Measurements from ENCODE around the gene RHEBL1.
A peak's percentile ranks its signal among the peaks of the same experiment; 100 is the strongest.

The RHEBL1 gene

DNA sequence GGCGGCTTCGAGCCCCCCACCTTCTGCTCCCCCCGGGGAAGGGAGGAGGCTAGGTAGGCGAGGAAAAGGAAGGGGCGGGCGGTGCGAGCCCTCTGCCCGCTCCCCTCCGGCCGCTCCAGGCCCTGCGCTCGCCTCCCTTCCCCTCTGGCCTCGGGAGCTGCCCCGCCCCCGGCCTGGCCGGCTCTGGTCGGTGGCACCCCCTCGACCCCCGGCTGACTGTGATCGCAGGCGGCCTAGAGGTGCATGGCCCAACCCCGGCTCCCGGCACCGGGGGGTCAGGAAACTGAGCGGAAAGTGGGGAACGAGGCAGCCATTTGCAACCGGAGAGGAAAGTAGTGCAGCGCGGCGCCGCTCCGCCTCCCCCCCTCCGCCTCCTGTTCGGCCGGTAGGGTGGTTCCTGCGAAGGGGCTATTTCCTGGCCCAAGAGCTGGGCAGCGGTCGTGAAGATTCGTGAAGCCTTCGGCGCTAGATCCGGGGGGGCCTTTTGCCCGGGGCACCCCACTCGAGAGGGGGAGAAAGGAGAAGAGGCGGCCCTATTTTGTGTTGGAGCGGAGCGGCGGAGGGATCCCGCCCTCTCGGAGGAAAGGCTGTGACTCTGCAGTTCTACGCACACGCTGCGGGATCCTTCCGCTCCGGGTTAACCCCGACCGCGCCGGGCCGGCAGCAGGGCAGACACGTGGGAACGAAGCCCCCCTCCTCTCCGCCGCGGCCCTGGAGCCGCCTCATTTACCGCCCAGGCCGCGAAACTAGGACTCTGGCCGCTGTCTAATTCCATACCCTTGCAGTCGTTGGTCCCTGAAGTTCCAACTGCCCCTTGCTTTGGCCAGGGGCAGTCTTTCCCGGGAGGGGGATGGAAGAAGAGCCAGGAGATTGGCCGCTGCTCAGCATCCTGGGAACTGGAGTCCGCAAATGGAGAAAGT lies 9.3 kb downstream of the RHEBL1 start, which contains the start of gene KMT2D:
Gene KMT2D, minus strand, starts transcription at position 558 of the 920 bp plus-strand sequence. CDS start 5,470 bp downstream, outside the sequence.
- peaks cover 29% of the 10 kb centered on the region for H3K4me1 ChIP-seq (ENCODE audit: insufficient read depth, low read length)
- H3K4me3 ChIP-seq (ENCODE audit: low read length), result peak within 1 kb of the TSS; percentile 84
- no peaks in the 10 kb centered on the region for H3K9me3 ChIP-seq (ENCODE audit: insufficient read depth, low read depth, low read length)
- peaks cover 2% of the 10 kb centered on the region for H3K36me3 ChIP-seq (ENCODE audit: insufficient read depth, low read length)
- peak within 1 kb of the TSS; percentile 99 for H3K9ac ChIP-seq (ENCODE audit: low read depth, low read length)
- WGBS, result under 1% methylated on average over 72 of the region's 74 CpGs
- H3K27ac ChIP-seq (ENCODE audit: low read depth, low read length), result peak within 1 kb of the TSS; percentile 98
- H3K27me3 ChIP-seq (ENCODE audit: insufficient read depth, low read length), result no peaks in the 10 kb centered on the region

DNA sequence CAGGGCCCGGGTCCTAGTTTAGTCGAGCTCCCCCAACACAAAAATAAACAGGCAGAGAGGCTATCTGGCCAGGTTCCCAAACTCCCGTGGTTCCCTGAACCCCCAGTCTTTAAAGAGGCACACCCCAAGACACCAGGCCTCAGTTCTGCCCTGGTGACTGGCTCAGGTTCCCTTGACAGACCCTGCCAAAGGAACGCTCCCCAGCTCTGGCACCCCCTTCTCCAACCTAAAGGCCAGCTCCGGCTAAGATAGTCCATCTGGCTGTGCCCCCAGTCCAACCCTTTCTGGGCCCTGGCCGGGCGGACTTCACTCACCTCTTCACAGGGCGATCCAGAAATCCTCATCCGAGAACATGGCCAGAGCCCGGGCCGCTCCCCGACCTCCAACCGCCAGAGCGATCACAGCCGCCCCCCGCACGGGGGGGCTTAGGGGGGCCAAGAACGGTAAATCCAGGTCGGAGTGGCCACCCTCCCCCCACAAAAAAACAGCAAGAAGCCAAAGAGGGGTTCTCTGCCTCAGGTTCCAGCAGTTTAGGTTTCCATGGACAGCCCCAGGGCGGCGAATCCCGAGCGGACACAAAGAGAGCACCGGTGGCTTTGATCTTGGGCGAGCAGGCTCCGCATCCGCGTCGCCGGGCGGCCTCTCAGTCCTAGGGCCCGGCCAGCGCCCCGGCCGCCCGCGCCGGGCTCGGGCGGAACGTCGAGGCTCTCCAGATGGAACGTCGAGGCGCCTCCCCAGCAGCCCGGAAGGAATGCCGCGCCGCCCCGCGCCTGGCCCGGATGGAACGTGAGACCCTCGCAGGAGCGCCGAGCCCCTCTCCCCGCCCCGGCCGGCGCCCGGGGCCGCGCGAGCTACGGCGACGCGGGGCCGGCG lies 10.2 kb downstream of the RHEBL1 start:
- no peaks in the 10 kb centered on the region for H3K9me3 ChIP-seq (ENCODE audit: insufficient read depth, low read depth, low read length)
- under 1% methylated on average over 70 of the region's 70 CpGs for WGBS
- no peaks in the 10 kb centered on the region for H3K27me3 ChIP-seq (ENCODE audit: insufficient read depth, low read length)
- peak overlapping the region; percentile 84 for H3K4me3 ChIP-seq (ENCODE audit: low read length)
- H3K27ac ChIP-seq (ENCODE audit: low read depth, low read length), result peak overlapping the region; percentile 98
- peaks cover 29% of the 10 kb centered on the region for H3K4me1 ChIP-seq (ENCODE audit: insufficient read depth, low read length)
- peaks cover 12% of the 10 kb centered on the region for H3K36me3 ChIP-seq (ENCODE audit: insufficient read depth, low read length)
- H3K9ac ChIP-seq (ENCODE audit: low read depth, low read length), result peak overlapping the region; percentile 99

DNA sequence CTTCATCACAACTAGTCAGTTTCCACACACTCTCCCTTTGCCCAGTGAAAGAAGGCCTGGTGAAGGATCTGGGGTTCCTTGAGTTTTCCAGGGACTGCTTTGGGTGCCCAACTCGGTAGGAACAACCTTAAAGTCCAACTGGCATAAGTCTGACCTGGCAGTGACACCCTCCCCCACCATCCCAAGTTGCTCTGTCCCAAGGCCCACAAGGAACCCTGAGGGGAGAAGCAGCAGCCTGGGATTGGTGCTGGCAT lies 10.8 kb downstream of the RHEBL1 start:
- Histone ChIP-seq H3K27me3 (ENCODE audit: insufficient read depth, low read length) (no peaks in the 10 kb centered on the region), H3K4me3 (ENCODE audit: low read length) (peak overlapping the region; percentile 84), H3K27ac (ENCODE audit: low read depth, low read length) (no peak overlapping the region), H3K4me1 (ENCODE audit: insufficient read depth, low read length) (peaks cover 29% of the 10 kb centered on the region), H3K9me3 (ENCODE audit: insufficient read depth, low read depth, low read length) (no peaks in the 10 kb centered on the region), H3K9ac (ENCODE audit: low read depth, low read length) (peak overlapping the region; percentile 99), H3K36me3 (ENCODE audit: insufficient read depth, low read length) (peaks cover 17% of the 10 kb centered on the region)
- WGBS, result 0% methylated on average over 1 of the region's 1 CpG

DNA sequence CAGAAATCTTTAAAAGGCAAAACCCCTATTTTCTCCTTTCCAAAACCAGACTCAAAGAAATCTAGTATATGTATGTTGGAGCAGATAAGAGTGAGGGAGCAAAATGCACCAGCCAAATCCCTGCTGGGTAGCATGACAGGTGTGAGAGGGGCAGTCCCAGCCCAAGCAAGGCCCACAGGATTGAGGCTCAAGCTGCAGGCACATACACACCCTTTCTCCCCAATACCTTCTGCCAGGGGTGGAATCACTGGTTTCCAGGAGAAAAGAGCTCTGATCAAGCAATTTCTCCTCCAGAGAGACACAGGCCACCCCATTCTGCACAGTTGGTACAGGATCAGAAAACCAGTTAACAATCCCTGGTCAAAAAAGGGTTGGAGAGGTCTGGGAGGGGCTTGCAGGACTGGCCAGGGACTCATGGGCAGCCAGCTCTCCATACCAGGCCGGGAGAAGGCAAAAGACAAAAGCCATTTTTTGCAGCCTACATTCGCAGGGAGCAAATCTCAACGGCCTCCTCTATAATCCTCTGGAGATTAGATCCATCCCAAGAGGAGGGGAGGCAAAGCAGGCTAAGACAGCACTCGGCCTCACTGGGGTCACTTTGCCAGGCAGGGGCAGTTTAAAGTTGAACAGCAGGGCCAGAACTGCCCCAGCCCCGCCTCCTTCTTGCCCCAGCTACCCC lies 11.3 kb downstream of the RHEBL1 start:
- Histone ChIP-seq H3K4me3 (ENCODE audit: low read length) (peak overlapping the region; percentile 84), H3K9me3 (ENCODE audit: insufficient read depth, low read depth, low read length) (no peaks in the 10 kb centered on the region), H3K4me1 (ENCODE audit: insufficient read depth, low read length) (peaks cover 29% of the 10 kb centered on the region), H3K27ac (ENCODE audit: low read depth, low read length) (no peak overlapping the region), H3K36me3 (ENCODE audit: insufficient read depth, low read length) (peaks cover 22% of the 10 kb centered on the region), H3K27me3 (ENCODE audit: insufficient read depth, low read length) (no peaks in the 10 kb centered on the region), H3K9ac (ENCODE audit: low read depth, low read length) (peak overlapping the region; percentile 99)
- 22% methylated on average over 5 of the region's 5 CpGs for WGBS

DNA sequence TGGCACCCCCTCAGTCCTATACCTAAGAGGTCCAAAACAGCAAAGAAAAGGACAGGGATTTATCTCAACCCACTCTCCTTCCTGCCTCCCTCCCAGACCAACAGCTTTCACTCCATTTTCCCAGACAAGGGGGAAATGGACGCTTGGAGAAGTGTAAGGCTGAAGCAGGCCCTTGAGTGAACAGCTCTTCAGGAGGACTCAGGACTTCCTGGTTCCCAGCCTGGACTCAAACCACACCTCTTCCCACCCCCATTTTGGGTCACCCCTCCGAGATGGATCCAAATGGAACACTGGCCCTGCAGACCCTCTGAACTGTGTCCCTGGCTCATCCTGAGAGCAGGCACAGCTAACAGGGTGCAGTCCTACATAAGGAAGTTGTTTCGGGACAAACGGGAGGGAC lies 11.9 kb downstream of the RHEBL1 start:
- WGBS, result 50% methylated on average over 4 of the region's 4 CpGs
- no peaks in the 10 kb centered on the region for H3K27me3 ChIP-seq (ENCODE audit: insufficient read depth, low read length)
- H3K27ac ChIP-seq (ENCODE audit: low read depth, low read length), result no peak overlapping the region

DNA sequence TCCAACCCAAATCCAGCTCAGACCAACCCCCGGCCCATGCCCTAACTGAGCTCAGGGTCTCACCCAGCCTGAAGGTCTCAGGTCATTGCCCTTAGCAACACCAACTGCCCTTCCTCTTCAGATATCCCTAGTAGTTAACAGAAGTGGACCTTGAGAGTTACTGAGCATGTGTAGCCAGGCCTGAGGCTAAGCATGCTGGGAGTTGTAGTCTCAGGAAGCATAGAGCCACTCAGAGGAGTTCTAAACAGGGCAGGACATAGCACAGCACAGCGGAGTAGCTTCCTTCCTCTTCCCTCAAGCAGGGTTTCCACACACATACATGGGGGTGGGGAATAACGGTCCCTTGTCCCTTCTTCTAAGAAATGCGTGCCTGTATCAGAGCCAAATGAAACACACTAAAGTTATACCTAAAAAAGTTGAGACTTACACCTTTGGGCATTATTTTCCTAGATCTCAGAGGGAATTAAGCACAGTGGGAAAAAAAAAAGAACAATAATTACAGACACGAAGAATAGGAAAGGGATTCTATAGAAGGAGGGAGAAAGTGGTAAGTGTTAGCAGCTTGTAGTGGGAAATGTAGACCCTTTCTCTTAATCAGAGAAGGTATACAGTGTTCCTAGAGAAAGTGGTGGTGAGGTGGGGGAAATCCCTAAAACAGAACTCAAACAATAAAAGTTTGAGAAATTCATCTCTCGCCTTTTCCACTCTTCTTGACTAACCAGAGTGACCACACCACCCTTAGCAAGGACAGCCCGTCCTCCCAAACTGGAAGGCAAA lies 13.6 kb downstream of the RHEBL1 start:
- H3K4me3 ChIP-seq (ENCODE audit: low read length), result peak overlapping the region; percentile 10; the same call in 1 of the 2 replicates
- peaks cover 24% of the 10 kb centered on the region for H3K4me1 ChIP-seq (ENCODE audit: insufficient read depth, low read length)
- no peak overlapping the region for H3K27ac ChIP-seq (ENCODE audit: low read depth, low read length)
- H3K9me3 ChIP-seq (ENCODE audit: insufficient read depth, low read depth, low read length), result no peaks in the 10 kb centered on the region
- peaks cover 46% of the 10 kb centered on the region for H3K36me3 ChIP-seq (ENCODE audit: insufficient read depth, low read length)
- no peak overlapping the region for H3K9ac ChIP-seq (ENCODE audit: low read depth, low read length)
- H3K27me3 ChIP-seq (ENCODE audit: insufficient read depth, low read length), result no peaks in the 10 kb centered on the region
- 64% methylated on average over 7 of the region's 7 CpGs for WGBS

More for the DNA sequence above, 11.9 kb downstream of the RHEBL1 start:
- H3K4me1 ChIP-seq (ENCODE audit: insufficient read depth, low read length), result peaks cover 29% of the 10 kb centered on the region
- H3K9ac ChIP-seq (ENCODE audit: low read depth, low read length), result peak overlapping the region; percentile 6; the same call in 1 of the 2 replicates
- H3K9me3 ChIP-seq (ENCODE audit: insufficient read depth, low read depth, low read length), result no peaks in the 10 kb centered on the region
- H3K36me3 ChIP-seq (ENCODE audit: insufficient read depth, low read length), result peaks cover 28% of the 10 kb centered on the region
- peak overlapping the region; percentile 84 for H3K4me3 ChIP-seq (ENCODE audit: low read length)

DNA sequence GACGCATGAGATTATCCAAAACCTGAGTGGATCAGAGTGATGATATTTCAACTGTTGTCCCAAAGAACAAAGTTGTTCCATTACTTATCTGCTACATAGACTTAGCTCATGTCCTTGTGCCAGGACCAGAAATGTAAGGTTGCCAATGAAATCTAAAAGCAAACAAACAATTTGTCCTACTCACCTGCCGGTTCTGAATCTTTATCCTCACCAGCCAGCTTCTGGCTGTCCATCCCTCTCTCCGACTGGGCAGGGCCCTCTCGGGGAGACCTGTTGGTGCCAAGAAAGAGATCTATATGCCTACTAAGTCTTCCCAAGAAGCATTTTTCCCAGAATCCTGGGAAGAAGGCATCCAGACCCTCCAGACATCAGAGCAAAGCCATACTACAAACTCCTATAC lies 14.7 kb downstream of the RHEBL1 start:
- H3K4me1 ChIP-seq (ENCODE audit: insufficient read depth, low read length), result peaks cover 24% of the 10 kb centered on the region

DNA sequence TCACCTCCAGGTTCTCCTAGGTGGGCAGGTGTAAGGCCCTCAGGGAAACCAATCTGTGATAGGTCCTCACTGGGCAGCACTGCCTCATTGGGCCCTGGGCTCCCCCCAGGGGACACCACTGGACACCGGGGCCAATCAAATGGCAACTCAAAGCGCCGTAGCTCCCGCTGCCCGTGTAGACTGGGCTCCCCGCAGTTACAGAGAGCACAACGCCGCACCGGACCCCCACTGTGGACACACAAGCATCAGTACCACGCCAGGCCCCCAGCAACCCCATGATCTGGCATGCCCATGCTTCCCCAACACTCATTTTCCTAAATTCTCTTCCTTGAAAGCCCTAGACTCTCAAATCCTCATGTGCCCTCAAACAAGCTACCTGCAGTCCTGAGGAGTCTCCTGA lies 15.3 kb downstream of the RHEBL1 start:
- Histone ChIP-seq H3K27me3 (ENCODE audit: insufficient read depth, low read length) (no peaks in the 10 kb centered on the region), H3K9me3 (ENCODE audit: insufficient read depth, low read depth, low read length) (no peaks in the 10 kb centered on the region), H3K36me3 (ENCODE audit: insufficient read depth, low read length) (peaks cover 62% of the 10 kb centered on the region), H3K27ac (ENCODE audit: low read depth, low read length) (no peak overlapping the region), H3K4me1 (ENCODE audit: insufficient read depth, low read length) (peaks cover 24% of the 10 kb centered on the region), H3K4me3 (ENCODE audit: low read length) (no peak overlapping the region), H3K9ac (ENCODE audit: low read depth, low read length) (no peak overlapping the region)
- WGBS, result 96% methylated on average over 10 of the region's 10 CpGs

More for the DNA sequence above, 14.7 kb downstream of the RHEBL1 start:
- 99% methylated on average over 4 of the region's 4 CpGs for WGBS
- H3K4me3 ChIP-seq (ENCODE audit: low read length), result no peak overlapping the region
- no peak overlapping the region for H3K27ac ChIP-seq (ENCODE audit: low read depth, low read length)
- no peaks in the 10 kb centered on the region for H3K9me3 ChIP-seq (ENCODE audit: insufficient read depth, low read depth, low read length)
- peaks cover 56% of the 10 kb centered on the region for H3K36me3 ChIP-seq (ENCODE audit: insufficient read depth, low read length)
- H3K27me3 ChIP-seq (ENCODE audit: insufficient read depth, low read length), result no peaks in the 10 kb centered on the region
- H3K9ac ChIP-seq (ENCODE audit: low read depth, low read length), result no peak overlapping the region

DNA sequence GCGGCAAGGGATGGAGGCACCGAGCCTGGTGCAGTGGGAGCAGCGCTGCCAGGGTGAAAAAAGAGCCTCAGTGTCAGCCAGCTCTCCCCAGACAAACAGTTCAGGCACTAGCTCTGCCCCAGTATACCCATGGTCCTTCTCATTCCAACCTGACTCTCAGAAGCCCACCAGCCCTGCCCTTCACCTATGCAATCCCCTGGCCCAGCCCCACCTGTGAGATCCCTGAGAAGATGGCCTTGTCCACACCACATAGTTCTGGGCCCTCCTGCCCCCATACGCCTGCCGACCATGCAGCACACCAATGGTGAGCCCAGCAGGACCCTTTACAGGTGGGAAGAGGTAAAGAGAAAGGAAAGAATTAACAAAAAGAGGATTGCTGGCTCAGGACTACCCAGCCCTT lies 15.7 kb downstream of the RHEBL1 start:
- H3K27ac ChIP-seq (ENCODE audit: low read depth, low read length), result no peak overlapping the region
- no peaks in the 10 kb centered on the region for H3K27me3 ChIP-seq (ENCODE audit: insufficient read depth, low read length)
- H3K9me3 ChIP-seq (ENCODE audit: insufficient read depth, low read depth, low read length), result no peaks in the 10 kb centered on the region
- peaks cover 66% of the 10 kb centered on the region for H3K36me3 ChIP-seq (ENCODE audit: insufficient read depth, low read length)
- H3K4me3 ChIP-seq (ENCODE audit: low read length), result no peak overlapping the region
- H3K9ac ChIP-seq (ENCODE audit: low read depth, low read length), result no peak overlapping the region
- peaks cover 24% of the 10 kb centered on the region for H3K4me1 ChIP-seq (ENCODE audit: insufficient read depth, low read length)
- 94% methylated on average over 5 of the region's 5 CpGs for WGBS

DNA sequence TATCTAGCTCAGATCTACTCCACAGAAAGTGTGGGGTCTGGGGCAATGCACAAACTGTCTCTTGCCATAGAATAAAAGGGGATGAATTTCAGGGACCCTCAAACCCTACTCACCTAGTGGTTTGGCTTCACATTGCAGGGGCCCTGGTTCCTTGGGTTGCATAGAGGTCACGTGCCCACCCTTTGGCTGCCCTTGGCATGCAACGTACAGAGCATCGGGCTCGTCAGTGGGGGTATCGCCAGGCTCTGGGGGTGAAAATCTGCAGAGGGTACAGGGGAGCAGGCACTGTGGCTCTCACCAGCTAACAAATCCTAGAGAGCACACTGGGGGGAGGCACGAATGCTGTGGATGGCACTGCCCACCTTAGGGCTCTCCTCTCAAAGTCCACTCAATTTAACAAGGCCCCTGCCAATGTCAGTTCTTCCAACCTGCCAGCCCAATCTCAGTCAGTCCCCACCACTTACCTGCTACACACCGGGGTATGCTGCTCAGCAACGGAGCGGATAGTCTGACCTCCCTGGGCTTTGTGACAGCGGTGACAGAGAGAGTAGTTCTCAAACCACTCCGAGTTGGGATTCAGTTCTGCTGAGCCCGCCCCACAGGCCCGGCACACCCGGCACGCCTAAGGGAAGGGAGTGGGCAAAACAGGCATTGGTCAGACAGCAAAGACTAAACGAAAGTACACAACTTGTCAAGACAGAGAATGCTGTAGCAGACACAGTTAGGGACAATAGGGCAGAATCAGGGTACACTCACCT lies 17.1 kb downstream of the RHEBL1 start:
- H3K27ac ChIP-seq (ENCODE audit: low read depth, low read length), result no peak overlapping the region
- no peaks in the 10 kb centered on the region for H3K27me3 ChIP-seq (ENCODE audit: insufficient read depth, low read length)
- peaks cover 15% of the 10 kb centered on the region for H3K4me1 ChIP-seq (ENCODE audit: insufficient read depth, low read length)
- H3K4me3 ChIP-seq (ENCODE audit: low read length), result no peak overlapping the region
- H3K9me3 ChIP-seq (ENCODE audit: insufficient read depth, low read depth, low read length), result no peaks in the 10 kb centered on the region
- 96% methylated on average over 16 of the region's 16 CpGs for WGBS
- no peak overlapping the region for H3K9ac ChIP-seq (ENCODE audit: low read depth, low read length)
- peaks cover 81% of the 10 kb centered on the region for H3K36me3 ChIP-seq (ENCODE audit: insufficient read depth, low read length)

All from HUES64 (cell line).